ENCODE data around the gene WNT9A.
A peak's percentile ranks its signal among the peaks of the same experiment; 100 is the strongest.

The WNT9A gene

GRCh38 chr1:227924833-227925574 is 22.7 kb downstream of the WNT9A start:
- DNase-seq: no peak

GRCh38 chr1:227924168-227924832 is 23.4 kb downstream of the WNT9A start:
- DNase-seq: no peak

GRCh38 chr1:227923353-227924167 is 24.2 kb downstream of the WNT9A start:
- no peak for DNase-seq

- DNase-seq: no peak
Measured at GRCh38 chr1:227922501-227923352, 25.0 kb downstream of the WNT9A start.

- no peak for DNase-seq
Measured at GRCh38 chr1:227921461-227922185, 26.1 kb downstream of the WNT9A start.

GRCh38 chr1:227920896-227921295 is 26.8 kb downstream of the WNT9A start:
- no peak for DNase-seq

GRCh38 chr1:227920426-227920825 is 27.3 kb downstream of the WNT9A start:
- no peak for DNase-seq

GRCh38 chr1:227919906-227920305 is 27.8 kb downstream of the WNT9A start:
- DNase-seq: peak in 26 of 56 donors; percentile 7 to 73 (median 35)

GRCh38 chr1:227918736-227919135 is 29.0 kb downstream of the WNT9A start:
- DNase-seq: no peak

- DNase-seq: no peak
Measured at GRCh38 chr1:227918083-227918700, 29.5 kb downstream of the WNT9A start.

GRCh38 chr1:227917081-227917950 is 30.4 kb downstream of the WNT9A start:
- peak in 44 of 56 donors; percentile 9 to 86 (median 46) for DNase-seq

GRCh38 chr1:227916655-227917054 is 31.1 kb downstream of the WNT9A start:
- no peak for DNase-seq

- no peak for DNase-seq
Measured at GRCh38 chr1:227915564-227916553, 31.9 kb downstream of the WNT9A start.

- no peak for DNase-seq
Measured at GRCh38 chr1:227914801-227915563, 32.8 kb downstream of the WNT9A start.

- no peak for DNase-seq
Measured at GRCh38 chr1:227913764-227914721, 33.7 kb downstream of the WNT9A start.

GRCh38 chr1:227913396-227913763 is 34.4 kb downstream of the WNT9A start:
- DNase-seq: no peak
